ENCODE results near the gene PALM.
"Not testable (repeated sequence)": the region's sequence is repeated elsewhere in the genome, so short reads cannot be mapped to it uniquely, and the experiment has no call there.

The PALM gene, protein sequence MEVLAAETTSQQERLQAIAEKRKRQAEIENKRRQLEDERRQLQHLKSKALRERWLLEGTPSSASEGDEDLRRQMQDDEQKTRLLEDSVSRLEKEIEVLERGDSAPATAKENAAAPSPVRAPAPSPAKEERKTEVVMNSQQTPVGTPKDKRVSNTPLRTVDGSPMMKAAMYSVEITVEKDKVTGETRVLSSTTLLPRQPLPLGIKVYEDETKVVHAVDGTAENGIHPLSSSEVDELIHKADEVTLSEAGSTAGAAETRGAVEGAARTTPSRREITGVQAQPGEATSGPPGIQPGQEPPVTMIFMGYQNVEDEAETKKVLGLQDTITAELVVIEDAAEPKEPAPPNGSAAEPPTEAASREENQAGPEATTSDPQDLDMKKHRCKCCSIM

DNA sequence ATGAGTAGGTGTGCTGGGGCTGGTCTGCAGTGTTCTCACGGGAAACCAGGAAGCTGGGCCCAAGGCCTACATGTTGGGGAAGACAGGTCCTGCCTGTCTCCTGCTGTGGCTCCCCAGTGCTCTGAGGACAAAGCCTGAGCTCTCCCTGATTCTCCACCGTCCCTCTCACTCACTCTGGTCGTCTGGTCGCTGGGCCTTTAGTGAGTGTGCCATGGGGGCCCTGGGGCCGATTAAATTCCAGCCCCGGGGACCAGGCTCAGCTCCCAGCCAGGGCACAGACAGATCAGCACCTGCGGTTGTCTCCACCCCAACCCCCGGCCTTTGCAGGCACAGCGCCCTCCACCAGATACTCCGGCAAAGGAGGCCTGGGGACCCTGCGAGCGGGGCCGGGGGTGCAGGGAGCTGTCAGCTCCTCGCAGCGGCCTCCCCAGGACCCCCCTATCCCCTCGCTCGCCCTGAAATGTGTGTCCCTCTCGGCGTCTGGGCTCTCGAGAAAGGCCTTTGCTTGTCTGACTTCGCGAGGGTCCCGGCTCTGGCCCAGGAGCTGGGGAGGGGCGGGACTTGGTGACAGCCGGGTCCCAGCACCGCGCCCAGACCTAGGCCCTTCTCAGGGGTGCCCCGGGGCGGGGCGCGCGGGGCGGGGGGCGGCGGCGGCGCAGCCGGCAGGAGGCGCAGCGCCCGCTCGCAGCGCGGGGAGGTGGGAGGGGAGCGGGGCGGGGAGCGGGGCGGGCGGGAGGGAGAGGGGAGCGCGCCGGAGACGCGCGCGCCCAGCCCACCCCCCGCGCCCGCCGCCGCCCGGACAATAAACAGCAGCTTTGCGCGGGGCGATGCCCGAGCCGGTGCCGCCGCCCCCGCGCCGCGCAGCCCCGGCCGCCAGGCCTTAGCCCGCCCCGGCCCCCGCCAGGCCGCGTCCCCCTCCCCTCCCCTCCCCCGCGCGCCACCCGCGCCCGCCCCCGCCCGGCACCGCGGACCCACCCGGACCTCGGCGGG, at the start of gene PALM:
Gene PALM, plus strand, starts transcription at position 782 of the 990 bp plus-strand sequence. CDS start 212 bp downstream, outside the sequence.
- DNase-seq, result peak in 34 of 58 donors; percentile 12 to 73 (median 36)

DNA sequence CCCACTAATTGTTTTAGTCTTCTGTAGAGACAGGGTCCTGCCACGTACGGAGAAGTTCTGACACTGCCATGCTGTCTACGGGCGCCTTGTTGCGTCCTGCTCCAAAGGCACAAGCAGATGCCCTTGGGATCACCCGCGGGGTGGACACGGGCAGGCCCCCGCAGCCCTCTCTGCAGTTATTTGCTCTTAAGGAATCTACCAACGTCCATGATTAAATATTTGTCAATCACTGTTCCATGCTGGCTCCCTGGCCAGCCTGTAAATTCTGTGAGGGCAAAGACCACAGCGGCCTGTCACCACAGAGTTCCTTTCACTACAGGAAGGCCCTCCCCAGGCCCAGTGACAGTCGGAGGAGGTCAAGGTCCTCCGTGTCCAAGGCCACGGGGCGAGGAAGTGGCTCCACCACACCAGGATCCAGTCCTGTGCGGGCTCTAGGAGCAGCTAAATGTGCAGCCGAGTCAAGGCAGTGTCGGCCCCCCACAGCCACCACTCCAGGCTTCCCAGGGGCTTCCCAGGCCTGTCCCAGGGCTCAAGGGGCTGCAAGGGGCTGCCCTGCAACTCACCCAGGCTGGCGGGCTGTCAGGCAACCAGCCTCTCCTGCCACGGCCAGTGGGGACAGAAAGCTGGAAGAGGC, 47.8 kb upstream of the PALM start:
- no peak for DNase-seq

DNA sequence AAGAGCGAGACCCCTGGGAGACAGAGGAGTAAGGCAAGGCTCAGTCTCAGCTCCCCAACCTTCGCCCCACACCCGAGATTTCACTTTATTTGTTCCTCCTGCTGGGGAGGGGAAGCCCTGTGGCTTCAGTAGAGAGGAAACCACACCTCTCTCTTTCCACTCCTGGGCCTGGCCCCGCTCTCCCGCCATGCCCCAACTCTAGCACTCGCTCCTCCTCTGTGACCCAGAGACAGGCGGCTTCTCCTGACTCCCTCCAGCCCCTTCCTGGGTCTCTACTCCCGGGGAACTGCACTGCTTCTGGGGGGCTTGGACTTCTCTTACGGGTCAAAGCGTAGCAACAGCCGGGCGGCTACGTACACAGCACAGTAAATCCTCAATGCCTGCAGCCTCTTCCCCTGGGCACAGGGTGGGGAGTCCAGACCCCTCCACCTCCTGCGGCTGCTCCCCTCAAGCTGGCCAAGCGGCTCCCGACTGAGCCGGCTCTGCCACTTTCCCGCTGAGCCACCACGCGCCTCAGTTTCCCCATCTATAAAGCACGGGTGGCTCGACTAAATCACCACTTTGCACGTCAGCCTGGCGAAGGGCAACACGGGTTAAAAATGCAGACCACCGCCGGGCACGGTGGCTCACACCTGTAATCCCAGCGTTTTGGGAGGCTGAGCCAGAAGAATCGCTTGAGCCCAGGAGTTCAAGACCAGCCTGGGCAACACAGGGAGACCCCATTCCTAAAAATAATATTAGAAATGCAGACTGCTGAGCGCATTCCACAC, 47.1 kb upstream of the PALM start:
- no peak for DNase-seq

DNA sequence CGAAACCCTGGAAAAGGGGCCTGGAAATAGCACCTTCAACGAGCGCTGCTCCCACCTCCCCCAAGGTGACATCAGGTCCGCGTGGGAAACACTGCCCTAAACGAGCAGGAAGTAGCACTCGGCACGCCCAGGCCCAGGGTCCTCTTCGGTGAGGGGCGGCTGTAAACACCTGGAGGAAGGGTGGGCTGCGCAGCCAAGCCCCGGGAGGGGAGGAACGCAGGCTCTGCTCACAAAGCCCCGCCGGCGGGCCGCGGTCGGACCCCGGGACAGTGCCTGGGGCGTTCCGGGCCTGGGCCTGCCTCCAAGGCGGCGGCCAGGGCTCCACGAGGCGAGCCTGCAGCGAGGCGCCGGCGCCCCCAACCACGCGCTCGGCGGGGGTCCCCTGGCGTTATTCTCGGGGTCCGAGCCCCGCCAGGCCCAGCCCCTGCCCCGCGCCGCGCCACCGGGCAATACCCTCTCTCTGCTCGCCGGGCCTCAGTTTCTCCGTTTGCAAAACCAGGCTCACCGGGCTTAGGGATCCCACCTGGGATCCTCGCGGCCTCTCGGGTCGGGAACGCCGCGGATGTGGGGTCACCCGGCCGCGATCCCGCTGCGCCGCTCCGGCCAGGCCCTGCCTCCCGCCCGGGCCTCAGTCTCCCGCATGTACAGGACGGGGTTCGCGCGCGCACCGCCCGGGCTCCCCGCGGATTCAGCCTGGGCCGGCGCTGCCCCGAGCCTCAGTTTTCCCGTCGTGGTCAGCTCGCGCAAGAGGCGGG, 46.4 kb upstream of the PALM start:
- no peak for DNase-seq

DNA sequence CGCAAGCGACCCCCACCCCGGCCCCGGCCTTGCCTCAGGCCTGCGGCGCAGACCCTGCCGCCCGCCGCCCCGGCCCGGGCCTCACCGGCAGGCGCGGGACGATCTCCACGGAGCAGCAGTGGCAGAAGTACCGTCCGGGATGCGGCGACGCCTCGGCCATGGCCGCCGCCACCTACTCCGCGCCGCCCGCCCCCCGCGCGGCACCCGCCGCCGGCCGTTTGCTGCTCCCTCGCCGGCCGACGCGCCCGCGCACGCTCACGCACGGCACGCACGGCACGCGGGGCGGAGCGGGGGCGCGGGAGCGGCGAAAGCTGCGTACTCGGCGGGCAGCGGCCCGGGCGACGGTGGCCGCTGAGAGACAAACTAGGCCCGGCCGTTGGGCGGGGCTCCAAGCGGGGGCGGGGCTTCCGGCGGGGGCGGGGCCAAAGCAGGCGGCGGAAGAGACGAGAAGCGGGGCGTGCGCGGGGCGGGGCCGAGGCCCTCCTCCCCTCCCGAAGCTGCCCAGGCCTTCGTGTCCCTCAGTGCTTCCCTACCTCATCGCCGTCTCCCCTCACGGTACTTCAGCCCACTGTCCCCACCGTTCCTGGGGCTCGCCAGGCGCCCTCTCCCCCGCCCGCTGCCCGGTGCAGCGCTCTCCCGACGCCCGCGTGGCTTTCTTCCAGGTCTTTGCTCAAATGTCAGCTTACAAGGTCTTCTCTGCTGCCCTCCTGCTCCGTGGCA, 45.6 kb upstream of the PALM start, which contains the start of gene RNF126:
Gene RNF126, minus strand, starts transcription at position 253 of the 720 bp plus-strand sequence. Its CDS starts 93 bp downstream, at position 160.
- peak; percentile 52 to 94 (median 87) for DNase-seq

DNA sequence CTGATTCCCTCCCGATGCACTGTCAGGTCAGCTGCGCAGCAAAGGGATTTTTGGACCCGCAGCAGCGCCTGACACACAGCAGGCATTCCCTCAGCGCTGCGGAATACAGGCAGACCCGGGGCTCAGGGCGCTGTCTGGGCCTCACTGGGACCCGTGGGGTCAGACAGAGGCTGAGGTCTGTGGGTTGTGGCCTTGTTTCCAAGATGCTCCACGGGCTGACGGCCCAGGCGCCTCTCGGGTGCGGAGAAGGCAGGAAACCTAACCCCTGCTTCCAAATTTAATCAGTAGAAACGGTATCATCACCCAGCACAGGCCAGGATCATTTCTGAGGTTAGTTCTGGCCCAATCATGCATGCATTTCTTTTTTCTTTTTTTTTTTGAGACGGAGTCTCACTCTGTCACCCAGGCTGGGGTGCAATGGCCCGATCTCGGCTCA, 45.0 kb upstream of the PALM start:
- no peak for DNase-seq

DNA sequence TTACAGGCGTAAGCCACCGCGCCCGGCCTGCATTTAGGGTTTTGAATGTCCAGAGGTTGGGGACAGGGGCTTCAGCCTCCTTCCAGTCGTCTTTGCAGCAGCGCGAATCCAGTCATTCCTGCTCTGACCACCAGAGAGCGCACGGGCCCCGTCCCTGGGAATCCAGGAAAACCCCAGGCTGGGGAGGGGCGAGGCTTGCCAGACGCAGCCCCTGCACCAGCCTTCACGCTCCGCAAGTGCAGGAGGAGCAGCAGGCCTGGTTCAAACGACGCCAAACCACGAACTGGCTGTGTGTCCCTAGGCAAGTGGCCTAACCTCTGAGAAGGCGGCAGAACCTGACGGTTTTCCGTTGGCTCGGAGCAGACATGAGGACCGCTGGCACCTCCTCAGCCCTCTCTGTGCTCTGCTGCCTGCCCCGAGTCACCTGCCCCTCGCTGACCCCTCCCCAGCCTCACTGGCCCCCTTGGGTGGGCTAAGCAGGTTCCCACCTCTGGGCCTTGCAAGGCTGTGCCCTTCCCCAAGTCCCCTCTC, 43.8 kb upstream of the PALM start:
- peak in 57 of 58 donors; percentile 8 to 86 (median 65) for DNase-seq

DNA sequence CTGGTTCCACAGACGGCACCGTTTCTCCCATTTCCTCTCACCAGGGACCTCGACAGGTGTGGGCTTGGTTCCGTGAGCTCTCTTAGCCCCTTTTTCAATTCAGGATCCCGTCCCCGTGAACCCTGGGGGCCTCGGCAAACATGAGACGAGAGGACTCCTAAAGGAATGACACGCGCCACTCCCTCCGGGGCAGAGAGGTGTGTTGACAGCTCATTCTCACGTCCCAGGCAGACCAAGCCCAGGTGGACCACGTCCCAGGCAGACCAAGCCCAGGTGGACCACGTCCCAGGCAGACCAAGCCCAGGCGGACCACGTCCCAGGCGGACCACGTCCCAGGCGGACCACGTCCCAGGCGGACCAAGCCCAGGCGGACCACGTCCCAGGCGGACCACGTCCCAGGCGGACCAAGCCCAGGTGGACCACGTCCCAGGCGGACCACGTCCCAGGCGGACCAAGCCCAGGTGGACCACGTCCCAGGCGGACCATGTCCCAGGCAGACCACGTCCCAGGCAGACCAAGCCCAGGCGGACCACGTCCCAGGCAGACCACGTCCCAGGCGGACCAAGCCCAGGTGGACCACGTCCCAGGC, 41.7 kb upstream of the PALM start:
- DNase-seq, result not testable (repeated sequence)

DNA sequence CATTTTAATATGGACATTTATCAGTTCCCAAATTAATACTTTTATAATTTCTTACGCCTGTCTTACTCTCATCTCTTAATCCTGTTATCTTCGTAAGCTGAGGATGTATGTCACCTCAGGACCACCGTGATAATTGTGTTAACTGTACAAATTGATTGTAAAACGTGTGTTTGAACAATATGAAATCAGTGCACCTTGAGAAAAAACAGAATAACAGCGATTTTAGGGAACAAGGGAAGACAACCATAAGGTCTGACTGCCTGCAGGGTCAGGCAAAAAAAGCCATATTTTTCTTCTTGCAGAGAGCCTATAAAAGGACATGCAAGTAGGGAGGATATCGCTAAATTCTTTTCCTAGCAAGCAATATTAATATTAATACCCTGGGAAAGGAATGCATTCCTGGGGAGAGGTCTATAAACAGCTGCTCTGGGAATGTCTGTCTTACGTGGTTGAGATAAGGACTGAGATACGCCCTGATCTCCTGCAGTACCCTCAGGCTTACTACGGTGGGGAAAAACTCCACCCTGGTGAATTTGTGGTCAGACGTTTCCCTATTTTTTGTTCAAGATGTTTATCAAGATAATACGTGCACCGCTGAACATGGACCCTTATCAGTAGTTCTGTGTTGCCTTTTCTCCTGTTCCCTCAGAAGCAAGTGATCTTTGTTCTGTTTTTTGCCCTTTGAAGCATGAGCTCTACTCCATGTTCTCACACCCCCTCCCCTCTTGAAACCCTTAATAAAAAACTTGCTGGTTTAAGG, 39.9 kb upstream of the PALM start:
- not testable (repeated sequence) for DNase-seq

DNA sequence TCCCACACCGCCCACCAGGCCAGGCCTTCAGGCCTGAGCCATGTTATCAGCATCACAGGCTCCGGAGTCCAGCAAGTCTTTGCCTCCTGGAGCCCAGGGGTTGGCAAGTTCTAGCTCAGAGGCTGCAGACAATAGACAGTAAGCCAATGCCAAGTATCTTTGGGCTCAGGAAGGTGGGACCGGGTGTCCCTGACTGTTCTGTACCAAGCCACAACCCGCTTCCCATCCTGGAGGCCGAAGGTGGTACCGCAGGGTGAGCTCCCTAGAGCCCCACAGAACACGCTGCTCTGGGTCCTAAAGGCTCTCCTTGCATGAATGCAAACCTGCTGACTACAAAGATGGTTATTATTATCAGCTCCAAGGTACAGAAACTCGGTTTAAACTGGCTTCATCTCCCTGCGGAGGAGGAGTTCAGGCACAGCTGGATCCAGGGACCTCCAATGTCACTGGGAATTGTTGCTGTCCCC, 38.1 kb upstream of the PALM start:
- DNase-seq, result no peak

DNA sequence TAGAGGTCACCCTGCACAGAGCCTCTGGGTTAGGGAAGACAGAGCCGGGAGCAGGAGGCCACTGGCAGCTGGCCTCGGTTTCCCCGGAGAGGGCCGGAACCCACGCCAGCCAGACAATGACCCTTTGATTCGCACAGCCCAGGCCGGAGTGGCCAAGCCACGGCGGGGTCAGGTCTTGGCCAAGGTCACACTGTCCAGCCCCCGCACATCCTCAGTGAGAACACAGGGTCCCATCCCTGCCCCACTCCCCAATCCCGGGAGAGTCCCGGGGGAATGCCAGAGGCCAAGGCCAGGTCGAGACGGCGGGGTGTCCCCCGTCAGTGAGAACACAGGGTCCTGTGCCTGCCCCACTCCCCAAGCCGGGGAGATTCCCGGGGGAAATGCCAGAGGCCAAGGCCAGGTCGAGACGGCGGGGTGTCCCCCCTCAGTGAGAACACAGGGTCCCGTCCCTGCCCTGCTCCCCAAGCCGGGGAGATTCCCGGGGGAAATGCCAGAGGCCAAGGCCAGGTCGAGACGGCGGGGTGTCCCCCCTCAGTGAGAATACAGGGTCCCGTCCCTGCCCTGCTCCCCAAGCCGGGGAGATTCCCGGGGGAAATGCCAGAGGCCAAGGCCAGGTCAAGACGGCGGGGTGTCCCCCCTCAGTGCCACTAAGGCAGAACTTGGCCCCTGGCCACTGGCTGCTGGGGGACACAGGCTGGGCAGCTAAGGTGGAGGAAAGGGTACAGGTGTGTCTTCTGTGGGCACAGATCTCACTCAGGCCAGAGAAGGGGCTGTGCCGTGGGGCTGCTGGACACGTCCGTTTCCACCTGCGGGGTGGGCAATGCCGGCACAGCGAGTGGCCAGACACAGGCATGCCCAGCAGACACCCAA, 34.2 kb upstream of the PALM start:
- DNase-seq, result peak in 19 of 58 donors; percentile 0 to 59 (median 31)

DNA sequence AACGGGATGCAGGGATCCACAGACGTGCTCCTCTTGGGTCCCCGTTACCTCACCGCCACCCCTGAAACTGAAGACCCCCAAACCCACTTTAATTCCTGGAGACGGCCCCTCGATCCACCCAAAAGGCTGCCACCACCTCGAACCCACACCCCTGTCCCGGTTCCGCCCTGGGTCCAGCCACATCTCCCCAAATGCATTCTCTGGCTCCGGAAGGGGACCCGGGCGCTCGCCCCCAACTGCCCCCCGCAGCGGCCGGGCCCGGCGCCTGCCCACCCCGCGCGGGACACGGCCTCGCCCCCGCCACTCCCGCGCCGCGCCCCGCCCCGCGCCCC, 32.8 kb upstream of the PALM start:
- DNase-seq, result no peak

DNA sequence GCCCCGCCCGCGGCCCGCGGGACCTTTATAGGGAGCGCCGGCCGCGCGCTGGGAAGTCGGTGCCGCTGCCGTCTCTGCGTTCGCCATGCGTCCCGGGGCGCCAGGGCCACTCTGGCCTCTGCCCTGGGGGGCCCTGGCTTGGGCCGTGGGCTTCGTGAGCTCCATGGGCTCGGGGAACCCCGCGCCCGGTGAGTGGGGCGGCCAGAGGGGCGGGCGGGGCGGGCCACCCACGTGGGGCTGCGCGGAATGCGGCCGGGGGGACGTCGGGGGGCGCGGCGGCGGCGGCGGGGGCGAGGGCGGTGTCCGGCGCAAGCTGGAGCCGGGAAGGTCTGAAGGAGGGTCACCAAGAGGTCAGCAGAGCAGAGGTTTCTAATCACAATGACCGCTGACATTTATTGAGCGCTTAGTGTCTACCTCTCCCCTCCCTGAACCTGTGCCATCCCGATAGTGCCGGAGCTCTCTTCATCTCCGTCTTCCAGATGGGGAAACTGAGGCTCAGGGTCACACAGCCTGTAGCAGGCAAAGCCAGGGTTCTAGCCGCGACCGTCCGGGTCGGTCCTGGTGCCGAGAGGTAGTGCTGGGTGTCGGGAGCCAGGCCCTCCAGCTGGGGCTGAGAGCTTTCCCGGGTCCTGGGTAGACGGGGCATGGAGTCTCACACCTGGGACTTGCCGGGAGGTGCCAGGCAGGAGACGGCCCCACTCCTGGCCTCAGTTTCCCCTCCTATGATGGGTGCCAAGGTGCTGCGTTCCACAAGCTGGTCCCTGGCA, 32.2 kb upstream of the PALM start, which contains the start of gene FSTL3:
Gene FSTL3, plus strand, starts transcription at position 54 of the 767 bp plus-strand sequence. Its CDS starts 32 bp downstream, at position 86.
- peak in 1 of 58 donors; percentile 13 for DNase-seq

DNA sequence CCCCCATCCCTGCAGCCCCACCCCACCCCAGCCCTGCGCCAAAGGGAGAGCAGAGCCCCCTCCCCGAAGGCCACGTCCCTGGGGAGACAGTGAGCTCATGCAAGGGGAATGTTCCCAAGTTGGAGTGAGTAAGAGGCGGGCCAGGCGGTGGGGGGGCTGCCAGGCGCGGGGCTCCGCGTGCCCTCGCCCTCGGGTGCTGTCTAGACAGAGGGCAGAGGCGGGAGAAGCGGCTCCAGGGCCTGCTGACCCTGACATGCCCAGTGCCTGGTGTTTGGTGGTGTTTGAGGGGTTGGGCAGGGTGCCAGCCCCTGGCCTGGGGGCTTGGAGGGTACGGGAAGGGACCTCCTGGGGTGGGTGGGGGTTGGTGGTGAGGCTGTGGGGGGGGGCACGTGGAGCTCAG, 31.5 kb upstream of the PALM start:
- DNase-seq, result peak in 8 of 58 donors; percentile 8 to 44 (median 19)
